Immature natural killer cell (primary cell): ENCODE measurements around the gene PRKG1. TPM values are rescaled to one million over a fixed set of nuclear protein-coding genes. Genes with fewer than 3 reads are reported as not detected.

Experiments used
- DNase-seq, 3 donors: peaks; one replicate each; pipeline ENCODE4 v3.0.0; 2022; ENCODE audit warnings: mixed read lengths in 1 of 3
- H3K27ac Mint-ChIP-seq, 6 donors: one replicate each; pipeline ENCODE4 v1.8.0; 2020; ENCODE audit warnings: mixed read lengths in 6 of 6, mild to moderate bottlenecking in 5 of 6, inconsistent platforms in 4 of 6, moderate library complexity in 3 of 6
- H3K27me3 Mint-ChIP-seq, 3 donors: one replicate each; pipeline ENCODE4 v1.8.0; 2020 to 2021; ENCODE audit warnings: low read depth in 3 of 3, mild to moderate bottlenecking in 3 of 3, mixed read lengths in 3 of 3, moderate library complexity in 3 of 3, inconsistent platforms in 1 of 3
- H3K36me3 Mint-ChIP-seq, 3 donors: one replicate each; pipeline ENCODE4 v1.8.0; 2020; ENCODE audit warnings: mixed read lengths in 3 of 3, inconsistent platforms in 2 of 3, mild to moderate bottlenecking in 2 of 3
- H3K4me1 Mint-ChIP-seq, 2 donors: one replicate each; pipeline ENCODE4 v1.8.0; 2020; ENCODE audit warnings: inconsistent platforms in 2 of 2, mild to moderate bottlenecking in 2 of 2, mixed read lengths in 2 of 2, moderate library complexity in 1 of 2
- H3K4me3 Mint-ChIP-seq, 5 donors: one replicate each; pipeline ENCODE4 v1.8.0; 2020; ENCODE audit warnings: mild to moderate bottlenecking in 5 of 5, mixed read lengths in 5 of 5, inconsistent platforms in 3 of 5, moderate library complexity in 3 of 5
- H3K9me3 Mint-ChIP-seq, 6 donors: one replicate each; pipeline ENCODE4 v1.8.0; 2020; ENCODE audit warnings: mild to moderate bottlenecking in 6 of 6, mixed read lengths in 6 of 6, inconsistent platforms in 4 of 6, moderate library complexity in 3 of 6
- polyA plus RNA-seq, 3 donors: library from polyadenylated mRNA; unstranded; fragments of 300-500 nt; fragmentation: Illumina TruSeq; gene quantifications; one replicate each; pipeline ENCODE4 v1.2.3, GENCODE V29; 2021

PRKG1 gene
- under 1 TPM in 1 of 3 donors, not detected in 2; 0.46 TPM for polyA plus RNA-seq

DNA sequence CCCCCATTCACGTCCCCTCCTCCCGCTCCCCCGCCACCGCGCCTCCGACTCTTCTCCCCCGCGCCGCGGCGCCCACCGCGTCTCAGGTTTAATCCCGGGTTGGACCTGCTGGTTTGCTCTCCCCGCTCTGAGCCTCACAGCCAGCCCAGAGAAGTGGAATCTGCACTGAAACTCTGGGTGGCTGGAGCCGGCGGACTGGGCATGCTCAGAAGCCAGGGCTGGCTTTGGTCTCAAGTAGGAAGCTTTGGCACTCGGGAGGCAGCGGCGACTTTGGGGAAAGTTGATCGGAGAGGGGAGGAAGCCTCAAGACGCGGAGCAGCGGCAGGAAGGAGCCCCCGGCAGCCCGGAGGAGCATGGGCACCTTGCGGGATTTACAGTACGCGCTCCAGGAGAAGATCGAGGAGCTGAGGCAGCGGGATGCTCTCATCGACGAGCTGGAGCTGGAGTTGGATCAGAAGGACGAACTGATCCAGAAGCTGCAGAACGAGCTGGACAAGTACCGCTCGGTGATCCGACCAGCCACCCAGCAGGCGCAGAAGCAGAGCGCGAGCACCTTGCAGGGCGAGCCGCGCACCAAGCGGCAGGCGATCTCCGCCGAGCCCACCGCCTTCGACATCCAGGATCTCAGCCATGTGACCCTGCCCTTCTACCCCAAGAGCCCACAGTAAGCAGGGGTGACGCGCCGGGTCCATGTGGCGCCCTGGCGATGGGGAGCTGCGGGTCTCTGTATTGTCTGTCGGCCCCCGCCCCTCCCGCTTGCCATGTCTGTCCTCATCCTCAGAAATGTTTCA, at the start of gene PRKG1:
PRKG1 (plus strand) TSS at position 250 of the 791 bp plus-strand sequence.
- Mint-ChIP-seq H3K36me3 (no peaks in the 10 kb centered on the region), H3K27me3 (peaks cover 11 to 23% (median 12%) of the 10 kb centered on the region in 3 donors), H3K4me1 (peaks cover 8 to 10% of the 10 kb centered on the region in 2 donors), H3K4me3 (peak within 1 kb of the TSS; percentile 63 to 81 (median 78)), H3K27ac (no peak within 1 kb of the TSS), H3K9me3 (peaks cover 0 to 2% (median 0%) of the 10 kb centered on the region in 6 donors)
- DNase-seq: peak in 1 of 3 donors; percentile 1

GRCh38 chr10:51028420-51028819, 45.9 kb upstream of the PRKG1 start:
- no peaks in the 10 kb centered on the region for H3K4me1 Mint-ChIP-seq
- H3K9me3 Mint-ChIP-seq: no peaks in the 10 kb centered on the region

DNA sequence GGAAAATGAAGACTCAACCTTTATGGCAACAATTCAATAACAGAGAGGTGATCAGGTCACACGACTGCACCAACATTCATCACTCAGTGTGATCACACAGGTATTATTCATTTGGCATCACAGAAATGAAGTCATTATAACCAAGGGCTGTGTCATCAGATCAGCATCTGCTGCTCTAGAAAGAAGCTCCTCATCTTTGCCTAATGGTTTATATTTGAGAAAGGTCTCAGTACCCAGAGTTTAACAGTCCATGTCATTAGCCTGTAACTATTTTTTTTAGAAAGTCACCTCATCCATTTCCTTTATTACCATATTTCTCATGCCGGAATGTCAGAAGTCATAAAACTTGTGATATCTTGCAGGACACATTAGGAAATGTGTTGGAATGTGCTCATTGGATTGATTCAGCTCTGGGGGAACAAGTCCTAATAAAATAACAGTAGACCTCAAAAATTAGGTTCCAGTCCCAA, 45.1 kb upstream of the PRKG1 start:
- H3K36me3 Mint-ChIP-seq: no peaks in the 10 kb centered on the region
- no peak for DNase-seq
- H3K27me3 Mint-ChIP-seq: peaks cover 0 to 3% (median 3%) of the 10 kb centered on the region in 3 donors
- H3K27ac Mint-ChIP-seq: no peak overlapping the region
- no peak overlapping the region for H3K4me3 Mint-ChIP-seq
- no peaks in the 10 kb centered on the region for H3K9me3 Mint-ChIP-seq
- no peaks in the 10 kb centered on the region for H3K4me1 Mint-ChIP-seq

More at GRCh38 chr10:51028420-51028819, 45.9 kb upstream of the PRKG1 start:
- Mint-ChIP-seq H3K36me3 (no peaks in the 10 kb centered on the region), H3K27me3 (peaks cover 0 to 3% (median 3%) of the 10 kb centered on the region in 3 donors), H3K4me3 (no peak overlapping the region), H3K27ac (no peak overlapping the region)
- no peak for DNase-seq

DNA sequence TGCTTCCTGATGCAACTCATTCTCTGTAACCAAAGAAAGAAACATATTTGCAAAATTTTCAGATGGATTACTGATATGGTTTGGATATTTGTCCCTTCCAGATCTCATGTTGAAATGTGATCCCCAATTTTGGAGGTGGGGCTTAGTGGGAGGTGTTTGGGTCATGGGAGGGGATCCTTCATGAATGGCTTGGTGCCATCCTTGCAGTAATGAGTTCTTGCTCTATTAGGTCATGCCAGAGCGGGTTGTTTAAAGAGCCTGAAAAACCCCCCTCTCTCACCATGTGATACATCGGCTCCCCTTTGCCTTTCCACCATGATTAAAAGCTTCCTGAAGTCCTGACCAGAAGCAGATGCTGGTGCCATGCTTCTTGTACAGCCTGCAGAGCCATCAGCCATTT, 43.8 kb upstream of the PRKG1 start:
- peaks cover 0 to 3% (median 2%) of the 10 kb centered on the region in 3 donors for H3K27me3 Mint-ChIP-seq
- DNase-seq: no peak
- no peaks in the 10 kb centered on the region for H3K9me3 Mint-ChIP-seq
- no peak overlapping the region for H3K4me3 Mint-ChIP-seq
- H3K4me1 Mint-ChIP-seq: no peaks in the 10 kb centered on the region
- no peak overlapping the region for H3K27ac Mint-ChIP-seq
- H3K36me3 Mint-ChIP-seq: no peaks in the 10 kb centered on the region

DNA sequence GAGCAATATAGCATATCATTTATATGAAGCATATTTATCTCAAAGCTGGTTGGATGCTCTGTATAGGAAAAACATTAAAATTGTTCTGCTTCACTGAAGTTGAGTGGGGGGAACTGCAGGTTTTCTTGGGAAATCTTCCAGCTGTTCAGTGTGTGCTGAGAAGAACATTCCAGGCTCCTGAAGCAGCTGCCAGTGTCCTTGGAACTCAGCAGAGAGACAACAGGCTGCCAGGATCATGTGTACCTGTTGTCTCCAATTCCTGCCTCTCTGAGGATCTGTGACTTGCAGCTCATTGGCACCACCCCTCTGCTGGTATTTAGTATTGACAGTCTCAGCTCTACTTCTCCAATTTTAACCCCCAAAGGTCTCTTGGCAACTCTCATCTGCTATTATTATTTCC, 42.3 kb upstream of the PRKG1 start:
- Mint-ChIP-seq H3K36me3 (no peaks in the 10 kb centered on the region), H3K27ac (no peak overlapping the region), H3K4me3 (no peak overlapping the region), H3K27me3 (peaks cover 2 to 3% (median 3%) of the 10 kb centered on the region in 3 donors), H3K4me1 (no peaks in the 10 kb centered on the region), H3K9me3 (no peaks in the 10 kb centered on the region)
- no peak for DNase-seq

- Mint-ChIP-seq H3K9me3 (peaks cover 0 to 3% (median 0%) of the 10 kb centered on the region in 6 donors), H3K27me3 (peaks cover 0 to 5% (median 2%) of the 10 kb centered on the region in 3 donors), H3K36me3 (no peaks in the 10 kb centered on the region), H3K4me1 (no peaks in the 10 kb centered on the region), H3K27ac (no peak overlapping the region), H3K4me3 (no peak overlapping the region)
- no peak for DNase-seq
Observed at GRCh38 chr10:51034769-51035168, 39.5 kb upstream of the PRKG1 start.

- no peak for DNase-seq
- Mint-ChIP-seq H3K27ac (no peak overlapping the region), H3K4me3 (no peak overlapping the region), H3K36me3 (no peaks in the 10 kb centered on the region), H3K4me1 (no peaks in the 10 kb centered on the region), H3K27me3 (peaks cover 0 to 5% (median 2%) of the 10 kb centered on the region in 3 donors), H3K9me3 (peaks cover 0 to 3% (median 0%) of the 10 kb centered on the region in 6 donors)
Observed at GRCh38 chr10:51035344-51035743, 38.9 kb upstream of the PRKG1 start.

- Mint-ChIP-seq H3K27me3 (peaks cover 0 to 4% (median 0%) of the 10 kb centered on the region in 3 donors), H3K4me3 (no peak overlapping the region), H3K36me3 (no peaks in the 10 kb centered on the region), H3K4me1 (no peaks in the 10 kb centered on the region), H3K9me3 (no peaks in the 10 kb centered on the region), H3K27ac (no peak overlapping the region)
- no peak for DNase-seq
Observed at GRCh38 chr10:51045871-51046270, 28.4 kb upstream of the PRKG1 start.

DNA sequence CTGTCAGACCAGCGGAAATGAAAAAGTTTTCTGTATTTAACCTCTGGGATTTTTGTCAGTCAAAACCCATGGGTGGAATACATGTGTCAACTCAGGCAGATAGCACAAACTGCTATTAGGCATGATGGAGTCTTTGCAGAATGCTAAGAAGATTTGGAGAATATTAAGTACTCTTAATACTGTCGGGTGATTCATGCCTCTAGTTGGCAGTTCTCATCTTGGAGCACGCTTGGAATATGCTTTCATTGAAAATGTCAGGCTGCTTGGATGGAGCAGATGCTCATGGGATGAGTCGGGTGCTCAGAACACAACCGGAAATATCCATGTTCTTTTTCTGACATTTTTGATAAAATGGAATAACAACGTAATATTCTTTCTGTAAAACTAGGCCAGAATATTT, 27.6 kb upstream of the PRKG1 start:
- Mint-ChIP-seq H3K27ac (no peak overlapping the region), H3K36me3 (no peaks in the 10 kb centered on the region), H3K4me3 (no peak overlapping the region), H3K4me1 (no peaks in the 10 kb centered on the region), H3K9me3 (no peaks in the 10 kb centered on the region), H3K27me3 (peaks cover 0 to 4% (median 0%) of the 10 kb centered on the region in 3 donors)
- DNase-seq: no peak

- no peaks in the 10 kb centered on the region for H3K36me3 Mint-ChIP-seq
- no peaks in the 10 kb centered on the region for H3K4me1 Mint-ChIP-seq
- no peak for DNase-seq
- no peak overlapping the region for H3K27ac Mint-ChIP-seq
- no peak overlapping the region for H3K4me3 Mint-ChIP-seq
- H3K27me3 Mint-ChIP-seq: peaks cover 0 to 4% (median 0%) of the 10 kb centered on the region in 3 donors
- no peaks in the 10 kb centered on the region for H3K9me3 Mint-ChIP-seq
Observed at GRCh38 chr10:51047857-51048256, 26.4 kb upstream of the PRKG1 start.

- Mint-ChIP-seq H3K9me3 (no peaks in the 10 kb centered on the region), H3K4me3 (no peak overlapping the region), H3K27me3 (peaks cover 0 to 4% (median 0%) of the 10 kb centered on the region in 3 donors), H3K36me3 (no peaks in the 10 kb centered on the region), H3K4me1 (no peaks in the 10 kb centered on the region), H3K27ac (no peak overlapping the region)
- no peak for DNase-seq
Observed at GRCh38 chr10:51048792-51049191, 25.5 kb upstream of the PRKG1 start.

GRCh38 chr10:51052163-51052562, 22.1 kb upstream of the PRKG1 start:
- no peak overlapping the region for H3K4me3 Mint-ChIP-seq
- H3K9me3 Mint-ChIP-seq: no peaks in the 10 kb centered on the region
- H3K27me3 Mint-ChIP-seq: peaks cover 0 to 3% (median 1%) of the 10 kb centered on the region in 3 donors
- no peaks in the 10 kb centered on the region for H3K36me3 Mint-ChIP-seq
- no peak for DNase-seq
- H3K27ac Mint-ChIP-seq: no peak overlapping the region
- no peaks in the 10 kb centered on the region for H3K4me1 Mint-ChIP-seq

DNA sequence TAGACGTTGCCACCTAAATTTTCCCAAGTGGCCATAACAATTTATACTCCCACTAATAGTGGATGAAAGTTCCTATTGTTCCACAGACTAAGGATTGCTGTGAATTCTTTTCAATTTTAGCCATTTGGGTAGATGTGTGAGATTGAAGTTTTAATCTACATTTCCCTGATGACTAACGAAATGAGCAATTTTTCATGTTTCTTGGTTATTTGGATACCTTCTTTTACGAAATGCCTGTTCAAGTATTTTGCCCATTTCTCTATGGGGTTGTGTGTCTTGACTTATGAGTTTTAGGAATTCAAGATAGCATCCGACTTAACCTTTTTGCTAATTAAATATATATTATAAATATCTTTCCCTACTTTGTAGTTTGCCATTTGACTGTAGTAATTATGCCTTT, 16.4 kb upstream of the PRKG1 start:
- Mint-ChIP-seq H3K4me3 (no peak overlapping the region), H3K36me3 (no peaks in the 10 kb centered on the region), H3K27ac (no peak overlapping the region), H3K27me3 (peaks cover 0 to 3% (median 3%) of the 10 kb centered on the region in 3 donors), H3K4me1 (no peaks in the 10 kb centered on the region), H3K9me3 (no peaks in the 10 kb centered on the region)
- DNase-seq: no peak

GRCh38 chr10:51063166-51063565, 11.1 kb upstream of the PRKG1 start:
- no peak overlapping the region for H3K4me3 Mint-ChIP-seq
- no peaks in the 10 kb centered on the region for H3K9me3 Mint-ChIP-seq
- no peaks in the 10 kb centered on the region for H3K36me3 Mint-ChIP-seq
- DNase-seq: no peak
- H3K27ac Mint-ChIP-seq: no peak overlapping the region
- H3K27me3 Mint-ChIP-seq: peaks cover 0 to 1% (median under 1%) of the 10 kb centered on the region in 3 donors
- H3K4me1 Mint-ChIP-seq: no peaks in the 10 kb centered on the region
